Neural progenitor cell (in vitro differentiated cells): ENCODE measurements around the gene GCK. TPM values are rescaled to one million over a fixed set of nuclear protein-coding genes. Genes with fewer than 3 reads are reported as not detected.

Experiments used
- DNase-seq: peaks from one replicate; pipeline ENCODE4 v3.0.0-alpha.2; 2016; ENCODE audit warnings: low spot score
- H2AFZ ChIP-seq: fragments of 200-600 bp; sonication (generic); replicated peaks from 2 replicates; pipeline ENCODE4 v1.6.1; 2016; ENCODE audit warnings: antibody characterized with exemption
- H3F3A ChIP-seq: fragments of 200-600 bp; sonication (generic); 2 replicates; pipeline ENCODE4 v1.6.1; 2016; ENCODE audit warnings: antibody characterized with exemption, low read depth
- H3K27ac ChIP-seq: fragments of 200-600 bp; sonication (generic); 2 replicates; pipeline ENCODE4 v1.5.1; 2016; ENCODE audit warnings: mild to moderate bottlenecking
- H3K27me3 ChIP-seq: fragments of 200-600 bp; sonication (generic); 2 replicates; pipeline ENCODE4 v1.6.1; 2016; ENCODE audit warnings: mild to moderate bottlenecking, moderate library complexity
- H3K36me3 ChIP-seq: fragments of 200-600 bp; sonication (generic); 2 replicates; pipeline ENCODE4 v1.5.1; 2016
- H3K4me1 ChIP-seq: fragments of 200-600 bp; sonication (generic); 2 replicates; pipeline ENCODE4 v1.6.1; 2016; ENCODE audit warnings: mixed run types
- H3K4me2 ChIP-seq: fragments of 200-600 bp; sonication (generic); 2 replicates; pipeline ENCODE4 v1.6.1; 2016
- H3K4me3 ChIP-seq: fragments of 200-600 bp; sonication (generic); 2 replicates; pipeline ENCODE4 v1.5.1; 2016
- H3K79me2 ChIP-seq: fragments of 200-600 bp; sonication (generic); 2 replicates; pipeline ENCODE4 v1.6.1; 2016; ENCODE audit warnings: low read depth
- H3K9ac ChIP-seq: fragments of 200-600 bp; sonication (generic); 2 replicates; pipeline ENCODE4 v1.6.1; 2016
- H3K9me3 ChIP-seq: fragments of 200-600 bp; sonication (generic); 2 replicates; pipeline ENCODE4 v1.5.1; 2016; ENCODE audit warnings: low read depth
- H4K20me1 ChIP-seq: fragments of 200-600 bp; sonication (generic); 2 replicates; pipeline ENCODE4 v1.6.1; 2016; ENCODE audit warnings: low read depth
- H3K27ac Mint-ChIP-seq: 3 replicates; pipeline ENCODE4 v1.8.0; 2021; ENCODE audit warnings: mixed read lengths
- H3K27me3 Mint-ChIP-seq: 2 replicates; pipeline ENCODE4 v1.8.0; 2022; ENCODE audit warnings: low read depth, mild to moderate bottlenecking, inconsistent platforms, moderate library complexity, mixed read lengths; ENCODE audit not compliant: insufficient read depth
- H3K36me3 Mint-ChIP-seq: 3 replicates; pipeline ENCODE4 v1.8.0; 2021; ENCODE audit warnings: mixed read lengths
- H3K4me1 Mint-ChIP-seq: 3 replicates; pipeline ENCODE4 v1.8.0; 2021; ENCODE audit warnings: mixed read lengths
- H3K4me3 Mint-ChIP-seq: 3 replicates; pipeline ENCODE4 v1.8.0; 2021; ENCODE audit warnings: mild to moderate bottlenecking, moderate library complexity, mixed read lengths
- H3K9me3 Mint-ChIP-seq: 3 replicates; pipeline ENCODE4 v1.8.0; 2020; ENCODE audit warnings: mixed read lengths
- EZH2 ChIP-seq: fragments of 200-600 bp; sonication (generic); IDR thresholded peaks from 2 replicates; pipeline ENCODE4 v1.6.1; 2017; ENCODE audit warnings: antibody characterized with exemption, mild to moderate bottlenecking, moderate library complexity
- EZH2phosphoT487 ChIP-seq: fragments of 200-600 bp; sonication (generic); IDR thresholded peaks from 2 replicates; pipeline ENCODE4 v1.6.1; 2017; ENCODE audit warnings: antibody characterized with exemption
- total RNA-seq: library from RNA; depleted of rRNA; stranded (reverse); fragments of >200 nt; gene quantifications from 2 replicates; pipeline ENCODE4 v1.2.3, GENCODE V29; 2015; ENCODE audit warnings: low replicate concordance
- TF ChIP-seq, protein P1 (sequence below): fragments of 200-600 bp; sonication (generic); IDR thresholded peaks from 2 replicates; pipeline ENCODE4 v1.5.1; 2017; ENCODE audit warnings: antibody characterized with exemption, mild to moderate bottlenecking

Gene GCK
- total RNA-seq, 1 donor from 2014 or later: not detected

DNA sequence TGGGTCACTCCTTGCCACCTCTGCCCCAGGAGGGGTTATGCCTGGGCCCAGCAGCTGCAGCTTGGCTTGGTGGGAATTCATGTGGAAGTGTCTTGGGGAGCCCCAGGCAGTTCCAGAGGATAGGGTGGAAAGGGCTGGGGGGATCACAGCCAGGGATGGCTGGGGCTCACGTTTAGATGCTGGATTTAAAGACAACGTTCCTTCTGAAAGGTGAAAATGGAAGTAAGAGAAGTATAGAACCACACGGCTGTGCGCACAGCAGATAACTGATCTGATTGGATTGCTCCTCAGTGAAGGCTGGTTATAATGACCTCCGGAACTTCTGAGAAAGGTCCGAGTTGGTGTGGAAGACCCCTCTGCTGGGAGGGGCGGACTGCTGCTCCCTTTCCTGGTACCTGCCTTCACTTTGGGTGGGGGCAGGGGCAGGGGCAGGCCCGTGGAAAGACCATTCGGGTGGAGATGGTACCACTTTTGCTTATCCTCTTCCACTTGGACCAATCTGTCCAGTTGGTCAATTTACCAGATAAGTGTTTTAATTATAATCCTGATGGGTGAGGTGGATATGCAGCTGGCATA lies 40.2 kb downstream of the GCK start:
- peaks cover 14% of the 10 kb centered on the region for H3K4me1 Mint-ChIP-seq
- H3K4me3 Mint-ChIP-seq: no peak overlapping the region
- no peak overlapping the region for H3K27ac ChIP-seq
- no peak overlapping the region for H2AFZ ChIP-seq
- TF ChIP-seq EZH2 (no peak), EZH2phosphoT487 (no peak)
- TF ChIP-seq, protein P1, sequence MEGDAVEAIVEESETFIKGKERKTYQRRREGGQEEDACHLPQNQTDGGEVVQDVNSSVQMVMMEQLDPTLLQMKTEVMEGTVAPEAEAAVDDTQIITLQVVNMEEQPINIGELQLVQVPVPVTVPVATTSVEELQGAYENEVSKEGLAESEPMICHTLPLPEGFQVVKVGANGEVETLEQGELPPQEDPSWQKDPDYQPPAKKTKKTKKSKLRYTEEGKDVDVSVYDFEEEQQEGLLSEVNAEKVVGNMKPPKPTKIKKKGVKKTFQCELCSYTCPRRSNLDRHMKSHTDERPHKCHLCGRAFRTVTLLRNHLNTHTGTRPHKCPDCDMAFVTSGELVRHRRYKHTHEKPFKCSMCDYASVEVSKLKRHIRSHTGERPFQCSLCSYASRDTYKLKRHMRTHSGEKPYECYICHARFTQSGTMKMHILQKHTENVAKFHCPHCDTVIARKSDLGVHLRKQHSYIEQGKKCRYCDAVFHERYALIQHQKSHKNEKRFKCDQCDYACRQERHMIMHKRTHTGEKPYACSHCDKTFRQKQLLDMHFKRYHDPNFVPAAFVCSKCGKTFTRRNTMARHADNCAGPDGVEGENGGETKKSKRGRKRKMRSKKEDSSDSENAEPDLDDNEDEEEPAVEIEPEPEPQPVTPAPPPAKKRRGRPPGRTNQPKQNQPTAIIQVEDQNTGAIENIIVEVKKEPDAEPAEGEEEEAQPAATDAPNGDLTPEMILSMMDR: no peak
- H3K27me3 ChIP-seq: peaks cover 33% of the 10 kb centered on the region
- H3K9me3 Mint-ChIP-seq: no peaks in the 10 kb centered on the region
- peak overlapping the region; percentile 67 for H3K27ac Mint-ChIP-seq
- H3K36me3 Mint-ChIP-seq: no peaks in the 10 kb centered on the region
- no peaks in the 10 kb centered on the region for H3K79me2 ChIP-seq
- peaks cover 12% of the 10 kb centered on the region for H3K27me3 Mint-ChIP-seq
- no peaks in the 10 kb centered on the region for H3K9me3 ChIP-seq
- H3F3A ChIP-seq: peaks cover 8% of the 10 kb centered on the region
- peaks cover 17% of the 10 kb centered on the region for H3K4me1 ChIP-seq
- no peak overlapping the region for H3K4me2 ChIP-seq
- no peaks in the 10 kb centered on the region for H3K36me3 ChIP-seq
- no peaks in the 10 kb centered on the region for H4K20me1 ChIP-seq
- DNase-seq: no peak
- H3K9ac ChIP-seq: no peak overlapping the region
- H3K4me3 ChIP-seq: no peak overlapping the region

DNA sequence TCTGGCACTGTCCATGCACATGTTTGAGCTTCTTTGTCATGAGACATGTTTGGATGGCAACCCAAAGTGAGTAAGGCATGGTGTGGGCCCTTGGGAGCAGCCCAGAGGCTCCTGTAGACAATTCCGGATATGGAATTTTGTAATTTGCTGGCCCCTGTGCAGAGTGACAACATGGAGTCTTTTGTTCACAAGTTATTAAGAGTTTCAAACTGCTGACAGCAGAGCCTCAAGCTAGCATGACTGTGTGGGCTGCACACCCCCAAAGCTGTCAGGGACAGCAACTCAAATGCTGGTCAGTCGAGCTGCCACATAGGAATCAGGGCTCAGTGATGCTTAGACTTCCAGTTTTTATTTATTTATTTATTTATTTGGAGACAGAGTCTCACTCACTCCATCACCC lies 41.1 kb downstream of the GCK start:
- H3K27ac Mint-ChIP-seq: no peak overlapping the region
- H3K36me3 Mint-ChIP-seq: no peaks in the 10 kb centered on the region
- H3K9me3 Mint-ChIP-seq: no peaks in the 10 kb centered on the region
- no peak overlapping the region for H3K4me2 ChIP-seq
- H3K4me3 Mint-ChIP-seq: no peak overlapping the region
- H3K4me1 ChIP-seq: peaks cover 17% of the 10 kb centered on the region
- no peaks in the 10 kb centered on the region for H3K36me3 ChIP-seq
- no peaks in the 10 kb centered on the region for H3K79me2 ChIP-seq
- no peak overlapping the region for H3K9ac ChIP-seq
- peaks cover 41% of the 10 kb centered on the region for H3K27me3 ChIP-seq
- H4K20me1 ChIP-seq: no peaks in the 10 kb centered on the region
- peaks cover 12% of the 10 kb centered on the region for H3K27me3 Mint-ChIP-seq
- H3K9me3 ChIP-seq: no peaks in the 10 kb centered on the region
- DNase-seq: no peak
- H3K4me3 ChIP-seq: no peak overlapping the region
- peak overlapping the region; percentile 45 for H2AFZ ChIP-seq
- H3F3A ChIP-seq: peaks cover 8% of the 10 kb centered on the region
- no peak overlapping the region for H3K27ac ChIP-seq
- peaks cover 14% of the 10 kb centered on the region for H3K4me1 Mint-ChIP-seq
- TF ChIP-seq EZH2: no peak
- TF ChIP-seq, protein P1: no peak
- TF ChIP-seq EZH2phosphoT487: no peak

DNA sequence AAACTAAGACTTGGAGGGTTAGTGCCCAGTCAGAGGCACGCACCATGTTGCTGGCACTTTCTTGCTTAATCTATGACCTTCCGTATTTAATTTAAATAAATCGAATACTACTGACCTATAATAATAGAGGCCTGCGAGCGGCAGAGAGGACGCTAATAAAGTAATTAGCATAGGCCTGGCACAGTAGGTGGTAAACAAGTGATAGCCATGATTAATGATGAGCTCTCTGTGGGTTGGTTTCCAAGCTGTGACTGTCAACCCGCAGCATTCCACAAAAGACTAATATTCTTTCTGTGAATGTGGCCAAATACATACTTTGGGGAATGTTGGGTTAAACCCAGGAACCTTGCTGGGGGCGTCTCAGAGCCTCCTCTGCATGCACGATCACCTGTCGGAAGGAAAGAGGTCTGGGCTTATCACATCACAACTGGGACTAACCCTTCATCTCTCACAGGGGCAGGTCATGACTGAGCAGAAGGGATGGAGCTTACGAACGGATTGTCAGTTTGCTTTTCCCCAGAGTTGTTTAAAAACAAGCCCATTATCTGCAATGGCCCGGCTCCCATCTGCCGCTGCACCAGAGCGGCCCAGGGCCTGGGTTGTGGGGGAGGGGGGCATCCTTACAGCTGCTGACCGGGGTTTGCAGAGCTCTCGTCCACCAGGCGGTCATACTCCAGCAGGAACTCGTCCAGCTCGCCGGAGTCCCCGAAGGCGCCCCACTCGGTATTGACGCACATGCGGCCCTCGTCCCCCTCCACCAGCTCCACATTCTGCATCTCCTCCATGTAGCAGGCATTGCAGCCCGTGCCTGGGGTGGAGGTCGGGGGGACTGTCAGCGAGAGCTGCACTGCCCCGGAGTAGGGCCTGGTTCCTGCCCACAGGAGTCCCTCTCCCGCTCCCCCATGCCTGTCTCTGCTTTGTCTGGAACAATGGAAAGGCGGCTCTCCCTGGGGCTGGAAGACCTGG lies 41.9 kb downstream of the GCK start:
- no peak overlapping the region for H3K4me3 Mint-ChIP-seq
- peak; percentile 22 for DNase-seq
- peaks cover 12% of the 10 kb centered on the region for H3K27me3 Mint-ChIP-seq
- H2AFZ ChIP-seq: peak overlapping the region; percentile 45
- no peaks in the 10 kb centered on the region for H3K79me2 ChIP-seq
- no peaks in the 10 kb centered on the region for H3K9me3 ChIP-seq
- no peak overlapping the region for H3K4me3 ChIP-seq
- peak overlapping the region; percentile 31 for H3K4me2 ChIP-seq
- peaks cover 49% of the 10 kb centered on the region for H3K27me3 ChIP-seq
- no peaks in the 10 kb centered on the region for H3K9me3 Mint-ChIP-seq
- TF ChIP-seq EZH2phosphoT487 (no peak), EZH2 (no peak)
- TF ChIP-seq, protein P1: no peak
- H3F3A ChIP-seq: peaks cover 8% of the 10 kb centered on the region
- H3K36me3 Mint-ChIP-seq: no peaks in the 10 kb centered on the region
- no peaks in the 10 kb centered on the region for H4K20me1 ChIP-seq
- no peaks in the 10 kb centered on the region for H3K36me3 ChIP-seq
- H3K27ac Mint-ChIP-seq: no peak overlapping the region
- H3K4me1 Mint-ChIP-seq: peaks cover 14% of the 10 kb centered on the region
- H3K9ac ChIP-seq: no peak overlapping the region
- H3K4me1 ChIP-seq: peaks cover 17% of the 10 kb centered on the region
- no peak overlapping the region for H3K27ac ChIP-seq
